T-helper 22 cell (primary cell): ENCODE results near the gene CCDC134.

Experiments
- DNase-seq: peaks from one replicate; pipeline ENCODE4 v3.0.0-alpha.2; 2020; ENCODE audit warnings: low read depth

Gene CCDC134

GRCh38 chr22:41800348-41801146 is at the start of gene CCDC134:
Gene CCDC134, plus strand, starts transcription at chr22:41800679. Its CDS starts 8,212 bp downstream, at chr22:41808891.
- peak; percentile 85 for DNase-seq

- no peak for DNase-seq
These were observed 48.2 kb upstream of the CCDC134 start for GRCh38 chr22:41752011-41752970.

DNA sequence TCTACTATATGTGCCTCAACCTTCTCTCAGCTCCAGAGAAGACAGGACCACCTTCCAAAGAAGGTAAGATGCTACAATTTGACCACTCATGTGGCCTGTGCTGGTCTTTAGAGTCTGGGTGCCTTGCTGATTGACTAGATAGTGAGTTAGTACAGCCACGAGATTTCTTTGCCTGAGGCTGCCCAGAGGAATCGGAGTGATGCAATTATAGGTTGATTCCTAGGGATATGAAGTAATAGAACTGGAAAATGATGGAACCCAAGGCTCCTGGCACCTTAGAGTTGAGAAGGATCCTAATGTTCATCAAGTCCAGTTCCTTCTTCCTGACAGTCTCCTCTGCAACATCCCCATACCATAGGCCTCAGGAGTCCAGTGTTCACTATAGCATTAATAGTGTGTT is 46.5 kb upstream of the CCDC134 start:
- DNase-seq, result no peak

GRCh38 chr22:41757502-41757901 is 43.0 kb upstream of the CCDC134 start:
- no peak for DNase-seq

DNA sequence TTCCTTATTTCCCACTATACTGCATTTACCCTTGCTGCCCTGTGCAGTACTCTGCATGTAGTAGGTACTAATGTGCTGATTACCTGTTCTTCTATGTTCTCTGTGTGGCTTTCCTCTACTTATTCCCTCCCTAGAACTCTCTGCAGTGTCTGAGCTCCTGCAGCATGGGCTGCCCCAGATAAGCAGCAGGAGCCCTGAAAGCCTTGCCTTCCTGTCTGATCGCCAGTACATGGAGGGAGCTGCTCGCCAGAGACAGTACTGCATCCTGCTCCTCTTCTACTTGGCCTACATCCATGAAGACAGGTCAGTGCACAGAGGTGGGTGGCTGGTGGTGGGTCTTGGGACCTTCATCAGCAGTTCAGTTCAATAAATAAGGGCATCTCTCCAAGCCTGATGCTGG is 42.2 kb upstream of the CCDC134 start:
- no peak for DNase-seq

- DNase-seq, result no peak
These were observed 37.3 kb upstream of the CCDC134 start for GRCh38 chr22:41762980-41763779.

DNA sequence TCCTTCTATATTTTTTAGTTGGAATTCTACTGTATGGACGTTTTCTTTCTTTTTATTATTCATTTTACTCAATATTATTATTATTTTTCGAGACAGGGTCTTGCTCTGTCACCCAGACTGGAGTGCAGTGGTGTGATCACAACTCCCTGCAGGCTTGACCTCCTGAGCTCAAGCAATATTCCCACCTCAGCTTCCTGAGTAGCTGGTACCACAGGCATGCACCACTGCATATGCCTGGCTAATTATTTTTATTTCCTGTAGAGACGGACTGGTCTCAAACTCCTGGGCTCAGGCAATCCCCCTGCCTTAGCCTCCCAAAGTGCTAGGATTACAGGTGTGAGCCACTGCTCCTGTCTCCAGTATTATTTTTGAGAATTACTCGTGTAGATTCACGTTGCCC is 34.0 kb upstream of the CCDC134 start:
- DNase-seq, result no peak

DNA sequence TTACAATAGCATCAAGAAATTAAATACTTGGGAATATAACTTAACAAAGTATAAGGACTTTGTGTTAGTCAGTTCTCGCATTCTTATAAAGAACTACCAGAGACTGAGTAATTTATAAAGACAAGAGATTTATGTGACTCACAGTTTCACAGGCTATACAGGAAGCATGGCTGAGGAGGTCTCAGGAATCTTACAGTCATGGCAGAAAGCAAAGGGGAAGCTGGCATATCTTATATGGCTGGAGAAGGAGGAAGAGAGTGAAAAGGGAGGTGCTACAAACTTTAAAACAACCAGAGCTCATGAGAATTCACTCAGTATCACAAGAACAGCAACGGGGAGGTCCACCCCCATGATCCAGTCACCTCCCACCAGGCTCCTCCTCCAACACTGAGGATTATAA is 32.0 kb upstream of the CCDC134 start:
- no peak for DNase-seq

- no peak for DNase-seq
These were observed 29.6 kb upstream of the CCDC134 start for GRCh38 chr22:41770715-41771468.

DNA sequence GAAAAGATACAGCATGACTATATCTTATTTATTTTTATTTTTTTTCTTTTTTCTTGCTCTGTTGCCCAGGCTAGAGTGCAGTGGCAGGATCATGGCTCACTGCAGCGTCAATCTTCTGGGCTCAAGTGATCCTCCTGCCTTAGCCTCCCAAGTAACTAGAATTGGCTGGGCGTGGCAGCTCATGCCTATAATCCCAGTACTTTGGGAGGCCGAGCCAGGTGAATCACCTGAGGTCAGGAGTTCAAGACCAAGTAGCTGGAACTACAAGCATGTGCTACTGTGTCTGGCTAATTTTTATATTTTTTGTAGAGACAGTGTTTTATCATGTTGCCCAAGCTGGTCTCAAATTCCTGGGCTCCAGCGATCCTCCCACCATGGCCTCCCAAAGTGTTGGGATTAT is 28.3 kb upstream of the CCDC134 start:
- no peak for DNase-seq

DNA sequence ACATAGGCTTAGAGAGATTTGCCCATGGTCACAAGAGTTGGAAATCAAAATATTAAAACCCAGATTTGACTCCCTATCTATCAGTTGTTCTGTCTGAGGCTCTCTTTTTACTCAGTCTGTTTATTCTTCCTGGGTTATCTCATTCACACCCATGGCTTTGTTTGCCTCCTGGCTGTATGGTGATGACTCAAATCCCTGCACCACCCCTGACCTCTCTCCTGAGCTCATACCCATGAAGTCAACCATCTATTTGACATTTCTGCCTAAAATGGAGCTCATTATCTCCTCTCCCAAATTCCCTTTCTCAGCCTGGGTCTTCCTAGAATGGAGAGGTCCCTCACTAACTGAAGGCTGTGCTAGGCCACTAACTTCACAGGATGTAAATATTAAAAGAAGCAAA is 27.8 kb upstream of the CCDC134 start:
- no peak for DNase-seq

DNA sequence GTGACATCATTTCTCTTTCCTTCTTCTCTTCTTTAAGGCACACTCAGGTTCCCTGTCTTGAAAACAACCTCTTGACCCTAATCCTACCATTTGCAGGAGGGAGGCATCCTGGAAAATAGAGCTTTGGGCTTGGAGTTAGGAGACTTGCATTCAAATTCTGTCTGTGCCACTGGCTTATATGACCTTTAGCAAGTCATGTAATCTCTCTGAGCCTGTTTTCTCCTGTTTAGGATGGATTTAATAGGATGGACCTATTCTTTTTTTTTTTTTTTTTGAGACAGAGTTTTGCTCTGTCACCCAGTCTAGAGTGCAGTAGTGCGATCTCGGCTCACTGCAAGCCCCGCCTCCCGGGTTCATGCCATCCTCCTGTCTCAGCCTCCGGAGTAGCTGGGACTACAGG is 25.1 kb upstream of the CCDC134 start:
- no peak for DNase-seq

DNA sequence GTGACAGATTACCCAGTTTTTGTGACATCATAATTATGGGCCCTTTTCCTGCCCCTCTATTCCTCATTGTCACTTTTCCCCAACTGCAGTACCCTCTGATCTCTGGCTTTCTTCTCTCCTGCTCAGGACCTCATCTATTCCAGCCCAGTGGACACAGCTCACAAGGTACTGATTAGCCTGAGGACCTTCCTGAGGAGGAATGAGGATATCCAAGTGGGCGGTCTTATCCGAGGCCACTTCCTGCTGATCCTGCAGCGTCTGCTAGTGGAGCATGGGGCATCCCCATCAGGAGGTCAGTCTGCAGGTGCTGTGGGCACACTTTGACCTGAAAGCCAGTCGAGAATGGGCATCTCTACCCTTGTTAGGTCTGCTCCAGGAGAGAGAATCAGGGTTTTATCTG is 24.5 kb upstream of the CCDC134 start:
- DNase-seq, result no peak

DNA sequence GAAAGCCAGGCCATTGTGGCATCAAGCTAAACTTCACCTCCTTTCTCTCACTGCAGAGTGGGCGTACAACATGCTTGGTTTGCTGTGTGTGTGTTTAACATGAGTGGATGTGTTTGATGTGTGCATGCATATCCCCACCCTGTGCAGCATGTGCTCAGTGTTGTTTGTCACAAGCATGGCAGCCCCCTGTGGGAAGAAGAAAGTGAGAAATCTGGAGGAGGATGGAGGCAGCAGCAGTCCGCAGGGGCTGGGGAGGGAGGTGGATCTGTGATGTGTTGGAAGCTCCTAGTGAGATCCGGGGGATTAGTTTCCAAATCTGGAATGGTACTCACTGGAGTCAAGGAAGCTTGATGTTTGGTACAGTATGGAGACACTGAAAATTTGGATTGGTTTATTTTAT is 24.1 kb upstream of the CCDC134 start:
- DNase-seq, result no peak

DNA sequence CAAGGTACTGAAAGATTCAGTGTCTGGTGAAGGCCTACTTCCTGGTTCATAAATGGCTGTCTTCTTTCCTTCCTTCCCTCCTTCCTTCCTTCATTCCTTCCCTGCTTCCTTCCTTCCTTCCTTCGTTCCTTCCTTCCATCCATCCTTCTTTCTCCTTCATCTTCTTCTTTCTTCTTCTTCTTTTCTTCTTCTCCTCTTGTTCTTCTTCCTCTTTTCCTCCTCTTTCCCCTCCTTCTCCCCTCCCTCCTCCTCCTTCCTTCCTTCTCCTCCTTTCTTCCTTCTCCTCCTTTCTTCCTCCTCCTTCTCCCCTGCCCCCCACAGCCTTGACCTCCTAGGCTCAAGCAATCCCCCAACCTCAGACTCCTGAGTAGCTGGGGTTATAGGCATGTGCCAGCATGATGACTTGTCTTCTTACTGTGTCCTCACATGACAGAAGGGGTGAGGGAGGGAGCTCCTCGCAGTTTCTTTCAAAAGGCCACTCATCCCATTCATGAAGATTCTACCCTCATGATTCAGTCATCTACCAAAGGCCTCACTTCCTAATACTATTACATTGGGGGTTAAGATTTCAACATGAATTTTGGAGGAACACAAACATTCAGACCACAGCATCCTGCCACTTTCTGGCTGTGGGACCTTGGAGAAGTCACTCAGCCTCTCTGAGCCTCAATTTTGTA is 22.6 kb upstream of the CCDC134 start:
- DNase-seq, result no peak

DNA sequence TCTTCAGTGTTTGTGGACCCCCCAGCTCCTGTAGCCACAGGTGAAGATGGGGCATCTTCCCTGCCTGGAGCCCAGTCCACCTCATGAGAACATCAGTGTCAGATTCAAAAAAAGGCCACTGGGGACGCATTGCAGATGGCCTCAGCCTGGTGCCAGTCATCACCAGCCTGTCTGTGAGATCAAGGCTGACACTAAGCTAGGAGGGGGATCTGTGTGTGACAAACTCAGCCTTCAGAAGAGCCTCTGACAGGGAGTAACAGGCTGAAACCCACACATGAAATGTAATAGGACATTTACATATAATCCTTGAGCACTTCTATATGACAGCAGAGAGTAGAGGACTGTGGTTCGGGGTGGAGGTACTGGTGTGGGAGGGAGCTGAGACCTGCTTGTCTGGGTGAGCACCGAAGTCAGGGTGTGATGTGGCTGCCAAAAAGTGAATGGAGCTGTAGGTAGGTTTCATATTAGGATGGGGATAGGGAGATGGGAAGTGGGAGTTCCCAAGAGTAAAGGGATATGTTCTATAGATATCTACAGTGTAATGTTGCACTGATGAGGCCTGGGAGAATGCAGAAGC is 20.5 kb upstream of the CCDC134 start:
- no peak for DNase-seq

- DNase-seq, result peak; percentile 93
These were observed 19.6 kb upstream of the CCDC134 start for GRCh38 chr22:41780746-41781505.

DNA sequence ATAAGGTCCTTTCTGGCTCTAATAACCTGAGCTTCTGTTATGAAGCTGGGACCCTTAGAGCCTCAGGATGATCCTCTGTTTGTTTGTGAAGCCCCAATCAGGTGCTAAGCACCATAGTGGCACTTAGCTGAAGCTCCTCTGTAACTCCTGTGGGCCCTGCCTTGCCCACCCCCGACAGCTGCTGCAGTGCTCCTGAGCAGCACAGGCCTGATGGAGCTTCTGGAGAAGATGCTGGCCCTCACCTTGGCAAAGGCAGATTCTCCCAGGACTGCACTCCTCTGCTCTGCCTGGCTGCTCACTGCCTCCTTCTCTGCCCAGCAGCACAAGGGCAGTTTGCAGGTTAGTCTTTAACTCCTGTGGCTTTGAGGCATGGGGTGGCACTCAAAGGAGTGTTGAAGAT is 19.0 kb upstream of the CCDC134 start:
- no peak for DNase-seq

- DNase-seq, result peak; percentile 11
These were observed 18.2 kb upstream of the CCDC134 start for GRCh38 chr22:41782316-41782715.

GRCh38 chr22:41782751-41783150 is 17.7 kb upstream of the CCDC134 start:
- DNase-seq, result no peak
